GM12892 (cell line): Measurements from ENCODE around the gene TACSTD2.

ENCODE experiments used
- POLR2A ChIP-seq: IDR thresholded peaks from 2 replicates; pipeline ENCODE4 v1.6.1; 2011; ENCODE audit warnings: low read depth, low read length, control low read depth
- TAF1 ChIP-seq: IDR thresholded peaks from 2 replicates; pipeline ENCODE4 v1.6.1; 2011; ENCODE audit warnings: low read depth, mild to moderate bottlenecking, control low read depth, low read length, borderline replicate concordance

- no peak for TF ChIP-seq POLR2A
- TF ChIP-seq TAF1: no peak
Measured at GRCh38 chr1:58573138-58573537, 3.9 kb downstream of the TACSTD2 start.
